ENCODE measurements around the gene MYZAP.

Gene MYZAP

GRCh38 chr15:57562196-57562769 is 29.4 kb upstream of the MYZAP start:
- Histone ChIP-seq H3K4me1 (ENCODE audit: control insufficient read depth in 1 of 2, insufficient read depth in 1 of 2, low read depth in 1 of 2, low read length in 1 of 2) (peaks cover 3 to 11% of the 10 kb centered on the region in 2 experiments), H3K27ac (no peak overlapping the region), H3K9me3 (no peaks in the 10 kb centered on the region), H3K27me3 (peaks cover 55% of the 10 kb centered on the region), H3K36me3 (no peaks in the 10 kb centered on the region), H3K4me3 (ENCODE audit: low read depth in 1 of 2, low read length in 1 of 2) (no peak overlapping the region)
- TF ChIP-seq CTCF (IDR thresholded peaks at IDR 0.05): no peak

GRCh38 chr15:57563416-57563815 is 28.3 kb upstream of the MYZAP start:
- Histone ChIP-seq H3K9me3 (no peaks in the 10 kb centered on the region), H3K27me3 (peaks cover 55% of the 10 kb centered on the region), H3K36me3 (no peaks in the 10 kb centered on the region), H3K27ac (no peak overlapping the region), H3K4me1 (ENCODE audit: control insufficient read depth in 1 of 2, insufficient read depth in 1 of 2, low read depth in 1 of 2, low read length in 1 of 2) (peaks cover 3 to 11% of the 10 kb centered on the region in 2 experiments), H3K4me3 (ENCODE audit: low read depth in 1 of 2, low read length in 1 of 2) (no peak overlapping the region)
- no peak for TF ChIP-seq CTCF (IDR thresholded peaks at IDR 0.05)

GRCh38 chr15:57565311-57565710 is 26.4 kb upstream of the MYZAP start:
- H3K9me3 ChIP-seq: no peaks in the 10 kb centered on the region
- TF ChIP-seq CTCF (IDR thresholded peaks at IDR 0.05): no peak
- H3K27me3 ChIP-seq: peaks cover 55% of the 10 kb centered on the region
- no peak overlapping the region for H3K4me3 ChIP-seq (ENCODE audit: low read depth in 1 of 2, low read length in 1 of 2)
- H3K36me3 ChIP-seq: no peaks in the 10 kb centered on the region
- no peak overlapping the region for H3K27ac ChIP-seq
- peaks cover 3 to 11% of the 10 kb centered on the region in 2 experiments for H3K4me1 ChIP-seq (ENCODE audit: control insufficient read depth in 1 of 2, insufficient read depth in 1 of 2, low read depth in 1 of 2, low read length in 1 of 2)

- Histone ChIP-seq H3K36me3 (no peaks in the 10 kb centered on the region), H3K27ac (no peak overlapping the region), H3K9me3 (no peaks in the 10 kb centered on the region), H3K4me1 (ENCODE audit: control insufficient read depth in 1 of 2, insufficient read depth in 1 of 2, low read depth in 1 of 2, low read length in 1 of 2) (peaks cover 3 to 5% of the 10 kb centered on the region in 2 experiments), H3K27me3 (peaks cover 44% of the 10 kb centered on the region), H3K4me3 (ENCODE audit: low read depth in 1 of 2, low read length in 1 of 2) (no peak overlapping the region)
- no peak for TF ChIP-seq CTCF (IDR thresholded peaks at IDR 0.05)
Observed at GRCh38 chr15:57566834-57567233, 24.9 kb upstream of the MYZAP start.

GRCh38 chr15:57567891-57568290 is 23.8 kb upstream of the MYZAP start:
- Histone ChIP-seq H3K27ac (no peak overlapping the region), H3K4me1 (ENCODE audit: control insufficient read depth in 1 of 2, insufficient read depth in 1 of 2, low read depth in 1 of 2, low read length in 1 of 2) (peaks cover 3 to 5% of the 10 kb centered on the region in 2 experiments), H3K27me3 (peaks cover 34% of the 10 kb centered on the region), H3K36me3 (no peaks in the 10 kb centered on the region), H3K4me3 (ENCODE audit: low read depth in 1 of 2, low read length in 1 of 2) (no peak overlapping the region), H3K9me3 (no peaks in the 10 kb centered on the region)
- no peak for TF ChIP-seq CTCF (IDR thresholded peaks at IDR 0.05)

All from neutrophil (primary cell).